ENCODE measurements around the gene GATB. TPM values are rescaled to one million over a fixed set of nuclear protein-coding genes. Genes with fewer than 3 reads are reported as not detected.

GATB gene
- total and polyA plus RNA-seq, 10 donors, result 12.6 to 22.7 (median 17.8) TPM

DNA sequence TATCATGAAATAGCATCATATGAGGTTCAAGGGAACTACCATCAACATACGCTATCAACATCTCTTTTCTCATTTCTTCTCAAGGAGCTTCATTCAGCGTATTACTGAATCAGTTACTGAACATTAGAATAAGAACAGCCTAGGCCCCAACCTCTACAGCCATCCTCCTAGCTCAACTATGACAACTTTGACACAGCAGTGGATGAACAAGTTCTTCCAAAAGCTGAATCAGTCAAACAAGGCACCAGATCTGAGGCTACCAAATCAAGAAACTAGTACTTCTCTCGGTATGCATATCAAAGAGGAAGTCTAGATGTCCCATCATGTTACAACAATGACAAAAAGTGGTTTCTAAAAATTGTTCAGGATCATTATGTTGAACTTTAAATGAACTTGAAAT lies 57.4 kb downstream of the GATB start:
- Histone ChIP-seq H3K4me1 (no peaks in the 10 kb centered on the region), H3K4me3 (no peak overlapping the region), H3K27me3 (replicated peaks in 1 of 7) (no peaks in the 10 kb centered on the region), H3K9me3 (no peaks in the 10 kb centered on the region), H3K27ac (no peak overlapping the region), H3K36me3 (peaks cover 0 to 99% (median 37%) of the 10 kb centered on the region in 6 donors)
- DNase-seq, result no peak
- intact Hi-C loops (cut with DNase I; ENCODE audit: low total_unique reads), result no loop called here
- TF ChIP-seq, protein P1, sequence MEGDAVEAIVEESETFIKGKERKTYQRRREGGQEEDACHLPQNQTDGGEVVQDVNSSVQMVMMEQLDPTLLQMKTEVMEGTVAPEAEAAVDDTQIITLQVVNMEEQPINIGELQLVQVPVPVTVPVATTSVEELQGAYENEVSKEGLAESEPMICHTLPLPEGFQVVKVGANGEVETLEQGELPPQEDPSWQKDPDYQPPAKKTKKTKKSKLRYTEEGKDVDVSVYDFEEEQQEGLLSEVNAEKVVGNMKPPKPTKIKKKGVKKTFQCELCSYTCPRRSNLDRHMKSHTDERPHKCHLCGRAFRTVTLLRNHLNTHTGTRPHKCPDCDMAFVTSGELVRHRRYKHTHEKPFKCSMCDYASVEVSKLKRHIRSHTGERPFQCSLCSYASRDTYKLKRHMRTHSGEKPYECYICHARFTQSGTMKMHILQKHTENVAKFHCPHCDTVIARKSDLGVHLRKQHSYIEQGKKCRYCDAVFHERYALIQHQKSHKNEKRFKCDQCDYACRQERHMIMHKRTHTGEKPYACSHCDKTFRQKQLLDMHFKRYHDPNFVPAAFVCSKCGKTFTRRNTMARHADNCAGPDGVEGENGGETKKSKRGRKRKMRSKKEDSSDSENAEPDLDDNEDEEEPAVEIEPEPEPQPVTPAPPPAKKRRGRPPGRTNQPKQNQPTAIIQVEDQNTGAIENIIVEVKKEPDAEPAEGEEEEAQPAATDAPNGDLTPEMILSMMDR (IDR thresholded peaks at IDR 0.05 in 8 of 11, conservative IDR thresholded peaks at IDR 0.05 in 3 of 11), result no peak
- no peak for TF ChIP-seq POLR2A (IDR thresholded peaks at IDR 0.05)
- no peak for TF ChIP-seq POLR2AphosphoS5 (IDR thresholded peaks at IDR 0.05)
- WGBS, 5 donors, result 90 to 97% (median 93%) methylated on average over 3 of the region's 3 CpGs

DNA sequence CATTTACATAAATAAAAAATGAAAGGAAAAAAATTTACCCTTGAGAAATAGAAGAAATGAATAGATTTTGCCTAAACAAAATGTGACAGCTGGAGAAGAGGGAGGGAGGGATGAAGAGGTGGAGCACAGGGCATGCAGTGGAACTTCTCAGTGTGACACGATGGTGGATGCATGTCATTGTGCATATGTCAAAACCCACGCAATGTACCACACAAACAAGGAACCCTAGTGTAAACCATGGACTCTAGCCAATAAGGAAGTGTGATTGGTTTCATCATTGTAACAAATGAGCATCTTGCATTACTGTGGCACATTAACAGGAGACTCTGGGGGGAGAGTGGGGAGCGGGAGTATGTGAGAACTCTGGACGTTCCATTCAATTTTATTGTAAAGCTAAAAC lies 58.6 kb downstream of the GATB start:
- WGBS, 5 donors, result 63 to 86% (median 71%) methylated on average over 4 of the region's 4 CpGs
- H3K9me3 ChIP-seq, result no peaks in the 10 kb centered on the region
- intact Hi-C loops (cut with DNase I; ENCODE audit: low total_unique reads), result no loop called here

DNA sequence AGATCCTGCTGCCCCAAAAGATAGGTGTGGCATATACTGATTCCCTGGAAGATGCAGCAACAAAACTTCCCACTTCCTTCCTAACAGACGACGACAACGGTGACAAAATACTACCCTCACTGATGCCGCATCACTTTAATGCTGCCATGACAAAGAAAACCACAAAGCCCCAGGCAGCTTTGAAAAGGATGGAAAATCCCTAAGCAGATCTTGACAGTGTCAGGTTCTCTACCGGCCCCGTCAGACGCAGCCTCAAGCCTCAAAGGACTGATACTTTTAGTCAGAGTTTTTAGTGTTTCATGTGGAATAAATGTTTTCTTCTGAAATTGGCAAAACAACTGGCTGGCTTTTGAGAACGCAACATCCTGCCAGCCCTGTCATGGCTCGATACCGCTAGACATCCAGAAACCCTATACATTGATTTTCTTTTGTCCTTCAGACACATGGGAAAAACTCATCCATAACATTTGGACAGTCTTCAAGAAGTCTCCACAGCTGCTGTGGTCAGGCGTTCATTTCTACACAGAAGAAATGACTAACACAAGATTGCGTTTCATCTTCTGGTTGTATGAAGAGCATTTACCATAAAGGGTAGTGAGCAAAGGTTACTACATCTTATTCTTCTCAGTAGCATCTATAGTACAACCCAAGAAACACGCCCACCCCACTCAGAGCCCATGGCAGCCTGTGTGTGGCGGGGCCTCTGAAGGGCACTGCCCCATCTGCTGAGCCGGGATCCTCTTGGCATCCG lies 60.1 kb downstream of the GATB start:
- no peaks in the 10 kb centered on the region for H3K4me1 ChIP-seq
- DNase-seq, result no peak
- intact Hi-C loops (cut with DNase I; ENCODE audit: low total_unique reads), result no loop called here
- H3K9me3 ChIP-seq, result no peaks in the 10 kb centered on the region
- peaks cover 0 to 93% (median 25%) of the 10 kb centered on the region in 6 donors for H3K36me3 ChIP-seq
- H3K27me3 ChIP-seq (replicated peaks in 1 of 7), result no peaks in the 10 kb centered on the region
- WGBS, 5 donors, result 83 to 90% (median 86%) methylated on average over 16 of the region's 16 CpGs
- H3K4me3 ChIP-seq, result no peak overlapping the region
- TF ChIP-seq, protein P1 (IDR thresholded peaks at IDR 0.05 in 8 of 11, conservative IDR thresholded peaks at IDR 0.05 in 3 of 11), result no peak
- TF ChIP-seq POLR2A (IDR thresholded peaks at IDR 0.05), result no peak
- TF ChIP-seq POLR2AphosphoS5 (IDR thresholded peaks at IDR 0.05), result no peak
- no peak overlapping the region for H3K27ac ChIP-seq

More for the DNA sequence above, 58.6 kb downstream of the GATB start:
- peaks cover 0 to 99% (median 26%) of the 10 kb centered on the region in 6 donors for H3K36me3 ChIP-seq
- H3K27ac ChIP-seq, result no peak overlapping the region
- no peaks in the 10 kb centered on the region for H3K27me3 ChIP-seq (replicated peaks in 1 of 7)
- TF ChIP-seq, protein P1 (IDR thresholded peaks at IDR 0.05 in 8 of 11, conservative IDR thresholded peaks at IDR 0.05 in 3 of 11), result no peak
- TF ChIP-seq POLR2A (IDR thresholded peaks at IDR 0.05), result no peak
- TF ChIP-seq POLR2AphosphoS5 (IDR thresholded peaks at IDR 0.05), result no peak
- no peak for DNase-seq
- no peak overlapping the region for H3K4me3 ChIP-seq
- H3K4me1 ChIP-seq, result no peaks in the 10 kb centered on the region

DNA sequence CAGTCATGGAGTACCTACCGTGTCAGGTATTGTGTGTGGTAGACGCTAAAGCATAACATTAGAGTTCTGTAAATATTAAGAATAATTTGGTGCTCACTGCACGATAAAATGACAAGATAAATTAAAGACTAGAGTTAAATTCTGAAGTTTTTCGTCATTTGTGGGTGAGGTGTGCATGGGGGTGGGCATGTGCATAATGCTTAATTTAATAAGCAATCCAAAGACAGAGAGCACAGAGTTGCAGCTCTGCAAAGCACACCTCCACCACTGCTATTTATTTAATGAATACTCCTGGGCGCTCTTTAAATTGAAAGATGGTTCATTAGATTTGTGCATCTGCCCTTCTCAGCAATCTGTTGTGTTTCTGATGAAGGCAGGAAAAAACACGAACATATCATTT lies 62.6 kb downstream of the GATB start:
- no peaks in the 10 kb centered on the region for H3K9me3 ChIP-seq
- H3K4me3 ChIP-seq, result no peak overlapping the region
- H3K36me3 ChIP-seq, result peaks cover 0 to 68% (median 25%) of the 10 kb centered on the region in 6 donors
- H3K27ac ChIP-seq, result no peak overlapping the region
- no peak for DNase-seq
- no peaks in the 10 kb centered on the region for H3K27me3 ChIP-seq (replicated peaks in 1 of 7)
- intact Hi-C loops (cut with DNase I; ENCODE audit: low total_unique reads), result no loop called here
- no peak for TF ChIP-seq POLR2A (IDR thresholded peaks at IDR 0.05)
- H3K4me1 ChIP-seq, result no peaks in the 10 kb centered on the region
- WGBS, 5 donors, result 93 to 99% (median 96%) methylated on average over 6 of the region's 6 CpGs
